ENCODE measurements around the gene RNF43.

Gene RNF43

GRCh38 chr17:58383892-58384462 lies 33.4 kb downstream of the RNF43 start:
- H3K4me3 ChIP-seq (ENCODE audit: low read length in 2 of 2): no peak overlapping the region
- H3K9ac ChIP-seq (ENCODE audit: low read depth in 1 of 2, low read length in 2 of 2): no peak overlapping the region
- H3K36me3 ChIP-seq (ENCODE audit: control insufficient read depth in 2 of 2, insufficient read depth in 2 of 2, low read length in 2 of 2): no peaks in the 10 kb centered on the region
- H3K4me1 ChIP-seq (ENCODE audit: control insufficient read depth in 2 of 2, insufficient read depth in 2 of 2, low read length in 2 of 2): peaks cover 45 to 68% of the 10 kb centered on the region in 2 donors
- H3K27me3 ChIP-seq (ENCODE audit: control insufficient read depth in 2 of 2, insufficient read depth in 2 of 2, low read length in 2 of 2): no peaks in the 10 kb centered on the region
- no peaks in the 10 kb centered on the region for H3K9me3 ChIP-seq (ENCODE audit: control insufficient read depth in 2 of 2, low read length in 2 of 2)
- H3K27ac ChIP-seq (ENCODE audit: low read depth in 2 of 2, low read length in 2 of 2): peak overlapping the region in 1 of 2 donors; percentile 41

GRCh38 chr17:58382872-58383242 lies 34.5 kb downstream of the RNF43 start:
- no peaks in the 10 kb centered on the region for H3K36me3 ChIP-seq (ENCODE audit: control insufficient read depth in 2 of 2, insufficient read depth in 2 of 2, low read length in 2 of 2)
- H3K27ac ChIP-seq (ENCODE audit: low read depth in 2 of 2, low read length in 2 of 2): peak overlapping the region in 1 of 2 donors; percentile 35
- no peaks in the 10 kb centered on the region for H3K9me3 ChIP-seq (ENCODE audit: control insufficient read depth in 2 of 2, low read length in 2 of 2)
- H3K27me3 ChIP-seq (ENCODE audit: control insufficient read depth in 2 of 2, insufficient read depth in 2 of 2, low read length in 2 of 2): no peaks in the 10 kb centered on the region
- H3K9ac ChIP-seq (ENCODE audit: low read depth in 1 of 2, low read length in 2 of 2): peak overlapping the region in 1 of 2 donors; percentile 33
- H3K4me1 ChIP-seq (ENCODE audit: control insufficient read depth in 2 of 2, insufficient read depth in 2 of 2, low read length in 2 of 2): peaks cover 42 to 69% of the 10 kb centered on the region in 2 donors
- H3K4me3 ChIP-seq (ENCODE audit: low read length in 2 of 2): no peak overlapping the region

GRCh38 chr17:58382108-58382871 lies 35.0 kb downstream of the RNF43 start:
- no peaks in the 10 kb centered on the region for H3K27me3 ChIP-seq (ENCODE audit: control insufficient read depth in 2 of 2, insufficient read depth in 2 of 2, low read length in 2 of 2)
- peak overlapping the region; percentile 45 to 56 for H3K27ac ChIP-seq (ENCODE audit: low read depth in 2 of 2, low read length in 2 of 2)
- H3K36me3 ChIP-seq (ENCODE audit: control insufficient read depth in 2 of 2, insufficient read depth in 2 of 2, low read length in 2 of 2): no peaks in the 10 kb centered on the region
- peaks cover 43 to 71% of the 10 kb centered on the region in 2 donors for H3K4me1 ChIP-seq (ENCODE audit: control insufficient read depth in 2 of 2, insufficient read depth in 2 of 2, low read length in 2 of 2)
- peak overlapping the region in 1 of 2 donors; percentile 13 for H3K4me3 ChIP-seq (ENCODE audit: low read length in 2 of 2)
- peak overlapping the region; percentile 27 to 33 for H3K9ac ChIP-seq (ENCODE audit: low read depth in 1 of 2, low read length in 2 of 2)
- H3K9me3 ChIP-seq (ENCODE audit: control insufficient read depth in 2 of 2, low read length in 2 of 2): no peaks in the 10 kb centered on the region

GRCh38 chr17:58381124-58382035 lies 36.0 kb downstream of the RNF43 start:
- Histone ChIP-seq H3K9ac (ENCODE audit: low read depth in 1 of 2, low read length in 2 of 2) (peak overlapping the region in 1 of 2 donors; percentile 27), H3K27ac (ENCODE audit: low read depth in 2 of 2, low read length in 2 of 2) (peak overlapping the region; percentile 45 to 56), H3K36me3 (ENCODE audit: control insufficient read depth in 2 of 2, insufficient read depth in 2 of 2, low read length in 2 of 2) (no peaks in the 10 kb centered on the region)

GRCh38 chr17:58380207-58381123 lies 36.9 kb downstream of the RNF43 start:
- H3K4me1 ChIP-seq (ENCODE audit: control insufficient read depth in 2 of 2, insufficient read depth in 2 of 2, low read length in 2 of 2): peaks cover 55 to 85% of the 10 kb centered on the region in 2 donors
- peak overlapping the region in 1 of 2 donors; percentile 20 for H3K4me3 ChIP-seq (ENCODE audit: low read length in 2 of 2)
- H3K9ac ChIP-seq (ENCODE audit: low read depth in 1 of 2, low read length in 2 of 2): no peak overlapping the region
- no peaks in the 10 kb centered on the region for H3K27me3 ChIP-seq (ENCODE audit: control insufficient read depth in 2 of 2, insufficient read depth in 2 of 2, low read length in 2 of 2)
- no peaks in the 10 kb centered on the region for H3K9me3 ChIP-seq (ENCODE audit: control insufficient read depth in 2 of 2, low read length in 2 of 2)
- H3K27ac ChIP-seq (ENCODE audit: low read depth in 2 of 2, low read length in 2 of 2): peak overlapping the region in 1 of 2 donors; percentile 8
- no peaks in the 10 kb centered on the region for H3K36me3 ChIP-seq (ENCODE audit: control insufficient read depth in 2 of 2, insufficient read depth in 2 of 2, low read length in 2 of 2)

More at GRCh38 chr17:58381124-58382035, 36.0 kb downstream of the RNF43 start:
- H3K4me1 ChIP-seq (ENCODE audit: control insufficient read depth in 2 of 2, insufficient read depth in 2 of 2, low read length in 2 of 2): peaks cover 49 to 76% of the 10 kb centered on the region in 2 donors
- no peaks in the 10 kb centered on the region for H3K9me3 ChIP-seq (ENCODE audit: control insufficient read depth in 2 of 2, low read length in 2 of 2)
- H3K27me3 ChIP-seq (ENCODE audit: control insufficient read depth in 2 of 2, insufficient read depth in 2 of 2, low read length in 2 of 2): no peaks in the 10 kb centered on the region
- H3K4me3 ChIP-seq (ENCODE audit: low read length in 2 of 2): no peak overlapping the region

GRCh38 chr17:58379511-58379824 lies 37.9 kb downstream of the RNF43 start:
- H3K27ac ChIP-seq (ENCODE audit: low read depth in 2 of 2, low read length in 2 of 2): peak overlapping the region in 1 of 2 donors; percentile 68
- H3K27me3 ChIP-seq (ENCODE audit: control insufficient read depth in 2 of 2, insufficient read depth in 2 of 2, low read length in 2 of 2): no peaks in the 10 kb centered on the region
- no peak overlapping the region for H3K4me3 ChIP-seq (ENCODE audit: low read length in 2 of 2)
- peaks cover 65 to 91% of the 10 kb centered on the region in 2 donors for H3K4me1 ChIP-seq (ENCODE audit: control insufficient read depth in 2 of 2, insufficient read depth in 2 of 2, low read length in 2 of 2)
- H3K36me3 ChIP-seq (ENCODE audit: control insufficient read depth in 2 of 2, insufficient read depth in 2 of 2, low read length in 2 of 2): no peaks in the 10 kb centered on the region
- H3K9ac ChIP-seq (ENCODE audit: low read depth in 1 of 2, low read length in 2 of 2): no peak overlapping the region
- no peaks in the 10 kb centered on the region for H3K9me3 ChIP-seq (ENCODE audit: control insufficient read depth in 2 of 2, low read length in 2 of 2)

- Histone ChIP-seq H3K27ac (ENCODE audit: low read depth in 2 of 2, low read length in 2 of 2) (peak overlapping the region; percentile 14 to 68), H3K4me3 (ENCODE audit: low read length in 2 of 2) (no peak overlapping the region), H3K27me3 (ENCODE audit: control insufficient read depth in 2 of 2, insufficient read depth in 2 of 2, low read length in 2 of 2) (no peaks in the 10 kb centered on the region), H3K36me3 (ENCODE audit: control insufficient read depth in 2 of 2, insufficient read depth in 2 of 2, low read length in 2 of 2) (no peaks in the 10 kb centered on the region), H3K4me1 (ENCODE audit: control insufficient read depth in 2 of 2, insufficient read depth in 2 of 2, low read length in 2 of 2) (peaks cover 60 to 85% of the 10 kb centered on the region in 2 donors), H3K9ac (ENCODE audit: low read depth in 1 of 2, low read length in 2 of 2) (no peak overlapping the region), H3K9me3 (ENCODE audit: control insufficient read depth in 2 of 2, low read length in 2 of 2) (no peaks in the 10 kb centered on the region)
Measured at GRCh38 chr17:58378733-58379510, 38.4 kb downstream of the RNF43 start.

GRCh38 chr17:58377661-58378060 lies 39.7 kb downstream of the RNF43 start:
- Histone ChIP-seq H3K9me3 (ENCODE audit: control insufficient read depth in 2 of 2, low read length in 2 of 2) (no peaks in the 10 kb centered on the region), H3K4me3 (ENCODE audit: low read length in 2 of 2) (no peak overlapping the region), H3K27me3 (ENCODE audit: control insufficient read depth in 2 of 2, insufficient read depth in 2 of 2, low read length in 2 of 2) (no peaks in the 10 kb centered on the region), H3K36me3 (ENCODE audit: control insufficient read depth in 2 of 2, insufficient read depth in 2 of 2, low read length in 2 of 2) (peaks cover 2% of the 10 kb centered on the region in 2 donors), H3K9ac (ENCODE audit: low read depth in 1 of 2, low read length in 2 of 2) (no peak overlapping the region), H3K27ac (ENCODE audit: low read depth in 2 of 2, low read length in 2 of 2) (peak overlapping the region; percentile 62 to 68), H3K4me1 (ENCODE audit: control insufficient read depth in 2 of 2, insufficient read depth in 2 of 2, low read length in 2 of 2) (peaks cover 53 to 76% of the 10 kb centered on the region in 2 donors)

Measured in mucosa of rectum (tissue), 2 donors.